HEK293 (cell line): ENCODE data around the gene F11.

ENCODE experiments used
- BCL11A ChIP-seq: fragments of 450-650 bp; formaldehyde crosslinking; IDR thresholded peaks from 2 replicates; pipeline ENCODE4 v1.5.1; 2016; ENCODE audit warnings: low read depth, missing biosample characterization, missing genetic modification characterization
- OVOL3 ChIP-seq: fragments of 450-650 bp; formaldehyde crosslinking; IDR thresholded peaks from 2 replicates; pipeline ENCODE4 v1.5.1; 2016; ENCODE audit warnings: missing biosample characterization, missing genetic modification characterization
- TCF7L2 ChIP-seq: IDR thresholded peaks from 2 replicates; pipeline ENCODE4 v1.6.1; 2011; ENCODE audit warnings: low read depth, mild to moderate bottlenecking, inconsistent platforms, low read length, moderate library complexity, borderline replicate concordance
- ZNF23 ChIP-seq: fragments of 450-650 bp; formaldehyde crosslinking; IDR thresholded peaks from 2 replicates; pipeline ENCODE4 v1.5.1; 2016; ENCODE audit warnings: missing biosample characterization, missing genetic modification characterization, borderline replicate concordance
- ZNF274 ChIP-seq, 2 experiments: fragments of 200-500 bp in 1 of 2; fragments of 450-650 bp in 1 of 2; sonication (Bioruptor generic) in 1 of 2; formaldehyde crosslinking in 1 of 2; IDR thresholded peaks; 2 replicates each; pipeline versions ENCODE4 v1.5.1 to v1.6.1; 2014 to 2016; ENCODE audit warnings: borderline replicate concordance in 1 of 2, inconsistent platforms in 1 of 2, low read length in 1 of 2, missing biosample characterization in 1 of 2, missing genetic modification characterization in 1 of 2
- ZNF558 ChIP-seq: fragments of 450-650 bp; formaldehyde crosslinking; IDR thresholded peaks from 2 replicates; pipeline ENCODE4 v1.5.1; 2016; ENCODE audit warnings: missing biosample characterization, missing genetic modification characterization
- ZNF707 ChIP-seq: fragments of 450-650 bp; formaldehyde crosslinking; IDR thresholded peaks from 2 replicates; pipeline ENCODE4 v1.5.1; 2016; ENCODE audit warnings: missing biosample characterization, missing genetic modification characterization
- TF ChIP-seq, protein P1 (sequence below): fragments of 450-650 bp; formaldehyde crosslinking; IDR thresholded peaks from 2 replicates; pipeline ENCODE4 v1.5.1; 2016; ENCODE audit warnings: missing biosample characterization, missing genetic modification characterization

GRCh38 chr4:186248643-186249042 lies 17.3 kb upstream of the F11 start:
- TF ChIP-seq ZNF274 (IDR thresholded peaks at IDR 0.05; ENCODE audit: low read length) = no peak
- TF ChIP-seq ZNF274 (tag by site-specific recombination; IDR thresholded peaks at IDR 0.05; ENCODE audit: borderline replicate concordance) = no peak
- TF ChIP-seq, protein P1, sequence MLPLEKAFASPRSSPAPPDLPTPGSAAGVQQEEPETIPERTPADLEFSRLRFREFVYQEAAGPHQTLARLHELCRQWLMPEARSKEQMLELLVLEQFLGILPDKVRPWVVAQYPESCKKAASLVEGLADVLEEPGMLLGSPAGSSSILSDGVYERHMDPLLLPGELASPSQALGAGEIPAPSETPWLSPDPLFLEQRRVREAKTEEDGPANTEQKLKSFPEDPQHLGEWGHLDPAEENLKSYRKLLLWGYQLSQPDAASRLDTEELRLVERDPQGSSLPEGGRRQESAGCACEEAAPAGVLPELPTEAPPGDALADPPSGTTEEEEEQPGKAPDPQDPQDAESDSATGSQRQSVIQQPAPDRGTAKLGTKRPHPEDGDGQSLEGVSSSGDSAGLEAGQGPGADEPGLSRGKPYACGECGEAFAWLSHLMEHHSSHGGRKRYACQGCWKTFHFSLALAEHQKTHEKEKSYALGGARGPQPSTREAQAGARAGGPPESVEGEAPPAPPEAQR (tag by site-specific recombination) = no peak
- TF ChIP-seq BCL11A (tag by site-specific recombination) = no peak
- TF ChIP-seq ZNF558 (tag by site-specific recombination) = no peak
- no peak for TF ChIP-seq ZNF23 (tag by site-specific recombination)
- no peak for TF ChIP-seq TCF7L2
- no peak for TF ChIP-seq OVOL3
- no peak for TF ChIP-seq ZNF707 (tag by site-specific recombination)
